Glomerular visceral epithelial cell (primary cell): ENCODE data around the gene ACOXL.

Experiments used
- DNase-seq: peaks from one replicate; pipeline ENCODE4 v3.0.0-alpha.2; 2016; ENCODE audit errors: extremely low spot score

Gene ACOXL

GRCh38 chr2:110875384-110875725 lies 143.0 kb downstream of the ACOXL start:
- no peak for DNase-seq

DNA sequence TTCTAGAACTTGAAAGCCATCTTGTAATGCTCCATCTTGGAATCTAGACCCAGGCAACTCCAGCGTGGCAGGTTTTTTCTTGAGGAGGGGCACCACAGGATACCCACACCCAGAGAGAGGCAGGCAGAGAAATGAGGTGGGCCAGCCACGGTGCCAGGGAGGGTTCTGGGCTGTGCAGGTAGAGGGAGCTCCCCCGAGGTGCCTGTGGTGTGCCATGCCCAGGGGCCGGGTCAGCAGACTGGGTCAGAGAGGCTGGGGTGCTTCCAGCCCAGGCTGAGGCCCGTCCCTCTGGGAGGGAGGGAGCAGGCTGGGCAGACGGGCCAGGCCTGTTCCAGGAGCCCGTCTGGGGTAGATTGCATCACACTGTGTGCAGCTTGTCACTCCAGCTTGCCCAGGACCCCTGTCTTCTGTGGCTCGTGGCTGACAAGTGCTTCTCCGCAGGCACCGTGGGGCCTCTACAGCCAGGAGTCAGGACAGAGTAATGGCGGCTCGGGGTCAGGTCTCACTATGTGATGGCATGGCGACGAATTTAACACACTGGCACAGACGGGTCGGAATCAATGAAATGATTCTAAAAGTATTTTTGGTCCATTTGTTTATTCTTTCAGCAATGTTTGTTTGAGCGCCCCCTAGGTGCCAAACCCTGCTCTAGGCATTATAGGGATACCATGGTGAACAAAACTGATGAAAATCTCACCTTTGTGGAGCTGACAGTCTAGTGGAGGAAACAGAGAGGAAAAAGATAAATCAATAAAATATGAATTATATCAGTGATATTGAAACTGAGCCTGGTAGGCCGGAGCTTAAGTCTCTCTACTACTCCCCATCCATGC lies 144.0 kb downstream of the ACOXL start:
- no peak for DNase-seq

DNA sequence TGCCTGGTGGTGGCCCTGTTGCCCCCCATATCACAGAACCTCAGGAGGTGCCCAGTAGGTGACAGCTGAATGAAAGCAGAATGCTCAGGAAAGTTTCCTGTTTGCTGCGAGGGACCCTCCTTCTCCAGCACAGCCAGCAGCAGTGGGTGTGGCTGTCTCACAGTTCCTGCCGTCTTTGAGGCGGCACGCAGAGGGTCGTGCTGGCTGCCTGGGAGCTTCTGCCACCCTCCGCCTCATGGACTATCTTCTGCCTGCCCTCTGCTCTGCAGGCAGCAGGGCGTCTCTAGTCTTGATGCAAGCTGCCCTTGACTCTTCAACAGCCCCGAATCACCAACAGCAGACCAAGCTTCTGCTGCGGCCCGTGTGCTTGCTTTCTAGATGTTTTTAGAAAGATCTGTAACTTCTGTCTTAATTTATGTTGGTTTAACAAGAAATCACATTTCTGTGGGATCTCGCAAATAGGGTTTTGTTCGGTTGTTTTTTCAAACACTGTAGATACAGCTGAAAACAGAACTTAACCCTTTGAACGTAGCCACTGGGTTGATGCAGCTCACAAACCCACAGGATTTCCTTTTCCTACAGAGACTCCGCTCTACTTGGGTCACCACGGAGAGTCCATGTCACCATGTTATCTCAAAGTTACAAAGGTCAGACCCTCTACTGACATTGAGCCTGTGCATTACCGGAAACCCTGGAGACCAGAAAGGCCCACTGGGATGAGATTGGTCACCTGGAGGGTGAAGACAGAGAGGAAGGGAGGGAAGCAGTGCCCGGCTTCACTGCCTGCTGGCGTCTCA lies 144.9 kb downstream of the ACOXL start:
- no peak for DNase-seq

DNA sequence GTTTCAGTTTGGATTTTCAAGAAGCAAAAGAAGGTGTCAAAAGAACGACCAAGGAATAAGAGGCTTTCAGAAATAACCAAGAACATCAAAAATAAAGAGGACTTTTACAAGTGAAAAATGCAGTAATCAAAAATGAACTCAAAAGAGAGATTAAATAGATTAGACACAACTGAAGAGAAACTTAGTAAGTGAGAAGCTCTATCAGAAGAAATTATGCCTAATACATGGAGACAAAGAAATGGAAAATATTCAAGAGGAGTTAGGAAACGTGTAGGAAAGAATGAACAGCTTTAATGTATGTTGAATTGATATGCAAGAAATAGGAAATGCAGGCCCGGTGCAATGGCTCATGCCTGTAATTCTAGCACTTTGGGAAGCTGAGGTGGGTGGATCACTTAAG lies 145.8 kb downstream of the ACOXL start:
- no peak for DNase-seq

DNA sequence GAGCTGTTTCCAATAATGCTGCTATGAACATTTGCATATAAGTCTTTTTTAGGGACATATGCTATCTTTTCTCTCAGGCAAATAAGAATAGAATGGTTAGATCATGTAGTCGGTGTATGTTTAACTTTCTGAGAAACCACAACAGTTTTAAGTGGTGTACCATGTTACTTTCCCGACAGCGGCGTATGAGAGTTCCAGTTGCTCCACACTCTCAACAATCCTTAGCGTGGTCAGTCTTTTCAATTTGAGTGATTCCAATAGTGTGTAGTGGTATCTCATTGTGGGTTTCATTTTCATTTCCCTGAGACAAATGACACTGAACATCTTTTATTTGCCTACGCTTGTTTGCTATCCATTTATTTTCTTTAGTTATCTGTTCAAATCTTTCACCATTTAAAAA lies 149.5 kb downstream of the ACOXL start:
- DNase-seq = no peak

- DNase-seq = no peak
Measured at GRCh38 chr2:110883406-110883805, 151.0 kb downstream of the ACOXL start.

DNA sequence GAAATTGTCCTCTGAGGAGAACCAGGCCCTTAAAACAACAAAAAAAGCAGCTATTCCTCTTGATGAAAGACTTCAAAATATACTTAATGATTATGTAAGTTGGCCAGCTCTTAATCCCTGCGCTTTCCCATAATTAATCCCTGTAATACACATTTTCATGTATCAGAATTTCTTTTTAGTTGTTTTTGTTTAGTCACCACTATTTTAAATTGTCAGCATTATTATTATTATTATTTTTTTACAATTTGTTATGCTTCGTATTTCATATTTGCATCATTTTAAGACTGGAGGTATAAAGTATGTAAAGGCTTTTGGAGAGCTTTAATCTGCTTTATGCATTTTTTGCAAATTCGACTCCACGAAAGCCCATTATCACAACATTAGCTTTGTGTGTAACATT lies 152.9 kb downstream of the ACOXL start:
- DNase-seq = no peak

GRCh38 chr2:110886826-110887573 lies 154.6 kb downstream of the ACOXL start:
- no peak for DNase-seq

- no peak for DNase-seq
Measured at GRCh38 chr2:110888411-110888810, 156.0 kb downstream of the ACOXL start.

DNA sequence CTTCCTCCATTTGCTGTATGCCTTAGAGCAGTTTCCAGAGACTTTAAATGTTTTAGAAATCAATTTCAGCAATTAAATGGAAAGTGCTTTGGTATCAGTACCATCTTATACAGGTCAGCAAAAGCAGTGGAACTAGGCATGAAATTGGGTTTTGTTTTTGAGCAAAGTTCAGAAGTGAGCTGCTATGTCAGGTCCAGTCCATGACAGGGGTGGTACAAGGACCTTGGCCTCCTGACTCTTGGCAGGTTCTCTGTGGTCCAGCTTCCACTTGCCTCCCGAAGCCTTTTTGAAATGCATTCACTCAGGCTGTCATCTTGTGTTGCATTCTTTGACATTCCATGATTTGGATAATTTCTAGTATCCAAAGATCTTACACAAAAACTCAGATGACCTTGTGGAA lies 159.3 kb downstream of the ACOXL start:
- DNase-seq = no peak

- no peak for DNase-seq
Measured at GRCh38 chr2:110896226-110896625, 163.9 kb downstream of the ACOXL start.

DNA sequence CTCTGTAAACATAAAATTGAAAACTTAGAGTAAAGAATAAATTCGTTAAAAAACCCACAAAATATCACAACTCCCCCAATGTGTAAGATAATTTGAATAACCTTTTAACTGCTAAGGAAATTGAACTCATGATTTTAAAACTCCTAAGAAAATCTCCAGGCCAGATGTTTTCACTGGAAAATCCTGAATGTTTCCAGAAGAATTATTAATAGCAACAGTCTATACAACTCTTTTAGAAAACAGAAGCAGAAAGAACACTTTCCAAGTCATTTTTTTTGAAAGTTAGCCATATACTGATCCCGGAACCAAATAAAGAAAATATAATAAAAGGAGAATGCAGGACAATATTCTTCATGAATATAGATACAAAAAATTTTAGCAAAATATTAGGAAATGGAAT lies 165.6 kb downstream of the ACOXL start:
- DNase-seq = no peak

GRCh38 chr2:110900191-110900590 lies 167.8 kb downstream of the ACOXL start:
- no peak for DNase-seq

DNA sequence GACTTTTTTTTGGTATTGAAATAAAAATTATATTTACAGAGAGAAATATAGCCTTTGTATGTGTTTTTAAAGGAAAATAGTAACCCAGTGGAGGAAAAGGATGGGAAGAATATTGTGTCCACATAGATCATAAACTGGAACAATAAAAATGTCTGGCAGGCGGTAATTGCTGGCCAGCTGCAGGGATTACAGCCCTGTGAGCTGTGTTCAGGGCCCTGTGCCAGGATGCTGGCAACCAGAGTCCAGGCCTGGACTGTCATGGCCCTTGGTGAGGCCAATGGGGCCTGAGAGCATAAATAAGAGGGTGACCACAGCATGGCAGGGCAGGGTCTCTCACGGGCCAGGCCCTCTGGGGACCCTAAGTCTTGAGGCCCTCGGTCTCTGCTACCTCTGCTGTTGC lies 171.2 kb downstream of the ACOXL start:
- DNase-seq = no peak

GRCh38 chr2:110904116-110904778 lies 171.9 kb downstream of the ACOXL start:
- DNase-seq = no peak

DNA sequence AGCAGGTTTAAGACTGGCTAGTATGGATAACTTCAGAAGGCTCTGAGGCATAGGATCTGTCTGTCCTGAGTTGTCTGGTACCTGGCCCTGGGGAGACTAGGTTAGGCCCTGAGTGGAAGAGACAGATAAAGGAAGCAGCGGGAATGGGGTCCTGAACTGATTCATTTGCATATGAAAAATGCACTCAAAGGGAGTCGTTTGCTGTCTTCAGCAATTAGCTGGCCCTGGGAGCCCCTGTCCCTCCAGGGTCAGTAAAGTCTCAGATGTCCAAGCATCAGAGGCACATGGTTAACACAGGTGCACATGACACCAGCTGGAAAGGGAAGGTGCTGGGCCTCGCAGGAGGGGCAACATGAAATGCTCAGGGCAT lies 172.4 kb downstream of the ACOXL start:
- DNase-seq = no peak

DNA sequence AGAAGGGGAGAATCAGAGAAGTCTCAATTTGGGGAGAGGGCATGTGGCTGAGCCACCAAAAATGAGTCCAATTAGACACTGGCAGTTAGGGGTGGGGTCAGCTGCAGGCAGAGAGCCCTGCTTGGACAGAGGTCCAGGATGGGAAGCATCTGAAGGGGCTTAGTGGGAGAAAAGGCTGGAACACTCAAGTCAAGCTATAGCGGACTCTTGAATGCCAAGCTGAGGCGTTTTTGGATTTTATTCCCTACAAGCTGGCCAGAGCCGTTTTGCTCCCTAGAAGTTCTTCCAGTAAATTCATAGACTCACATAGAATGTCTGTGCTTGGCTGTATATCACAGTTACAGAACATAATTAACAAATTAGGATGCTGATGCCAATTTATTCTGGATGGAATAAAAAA lies 172.8 kb downstream of the ACOXL start:
- DNase-seq = no peak

DNA sequence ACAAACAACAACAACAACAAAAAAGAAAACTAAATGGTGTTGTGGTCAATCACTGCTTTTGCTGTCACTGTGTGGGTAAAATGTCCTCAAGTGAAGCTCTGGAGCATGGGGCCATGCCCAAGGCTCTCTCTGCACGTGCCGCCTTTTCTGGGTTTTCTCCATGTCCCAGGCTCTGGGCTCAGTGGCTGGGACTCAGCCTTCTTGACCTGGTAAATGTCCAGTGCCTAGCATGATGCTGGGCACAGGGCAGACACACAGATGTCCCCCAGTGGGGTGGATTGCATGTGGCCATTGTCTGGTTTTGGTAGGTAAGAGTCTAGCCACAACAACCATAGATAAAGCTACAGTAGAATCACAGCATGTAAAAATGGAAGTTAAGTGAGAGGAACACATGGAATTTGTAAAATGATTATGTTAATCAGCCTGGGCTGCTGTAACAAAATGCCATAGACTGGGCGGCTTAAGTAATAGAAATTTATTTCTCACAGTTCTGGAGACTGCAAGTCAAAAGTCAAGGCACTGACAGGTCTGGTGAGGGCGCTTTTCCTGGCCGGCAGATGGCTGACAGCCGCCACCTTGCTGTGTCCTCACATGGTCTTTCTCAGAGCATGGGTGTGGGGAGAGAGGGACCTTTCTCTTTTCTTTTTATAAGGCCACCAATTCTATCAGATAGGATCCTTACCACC lies 174.4 kb downstream of the ACOXL start:
- DNase-seq = no peak

DNA sequence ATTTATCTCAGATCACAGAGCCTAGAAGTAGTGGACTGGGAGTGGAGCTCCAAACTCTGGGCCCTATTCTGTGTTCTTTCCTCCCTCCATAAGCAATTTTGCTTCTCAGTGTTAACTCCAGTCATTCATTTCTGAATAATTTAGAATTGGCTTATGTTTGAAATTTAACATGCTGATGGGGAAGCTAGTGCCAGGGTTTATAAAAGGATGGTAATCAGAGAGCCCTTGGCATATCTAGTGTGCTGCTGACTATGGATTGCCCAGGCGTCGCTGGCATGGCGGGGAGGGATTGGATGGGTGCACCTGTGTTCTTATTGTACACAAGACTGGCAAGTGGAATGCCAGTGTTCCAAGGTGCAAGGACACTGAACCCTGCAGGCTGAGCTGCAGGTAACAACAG lies 177.1 kb downstream of the ACOXL start:
- no peak for DNase-seq

DNA sequence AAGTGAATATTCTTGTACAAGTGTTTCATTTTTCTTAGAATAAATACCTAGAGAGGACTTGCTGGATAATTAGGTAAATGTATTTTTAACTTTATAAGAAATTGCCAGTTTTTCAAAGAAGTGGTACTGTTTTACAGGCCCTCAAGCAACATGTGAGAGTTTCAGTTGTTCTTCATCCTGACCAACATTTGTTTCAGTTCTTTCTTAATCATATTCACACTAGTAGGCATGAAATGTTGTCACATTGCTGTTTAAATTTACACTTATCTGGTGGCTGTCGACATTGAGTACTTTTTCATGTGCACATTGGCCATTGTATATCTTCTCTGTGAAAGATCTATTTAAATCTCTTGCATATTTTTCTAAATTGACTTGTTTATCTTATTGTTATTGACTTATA lies 178.1 kb downstream of the ACOXL start:
- DNase-seq = no peak

DNA sequence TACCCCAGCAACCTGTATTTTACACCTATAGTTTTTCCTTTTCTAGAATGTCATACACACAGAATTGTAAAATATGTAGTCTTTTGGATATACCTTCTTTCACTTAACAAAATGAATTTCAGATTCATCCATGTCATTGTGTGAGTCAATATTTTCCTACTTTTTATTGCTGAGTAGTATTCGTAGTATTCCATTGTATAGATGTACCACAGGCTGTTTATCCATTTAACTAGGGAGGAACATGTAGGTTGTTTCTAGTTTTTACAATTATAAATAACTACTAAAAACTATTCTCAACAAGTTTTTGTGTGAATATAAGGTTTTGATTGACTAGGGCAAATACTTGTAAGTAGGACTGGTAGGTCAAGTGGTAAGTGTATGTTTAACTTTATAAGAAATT lies 187.4 kb downstream of the ACOXL start:
- DNase-seq = no peak

- no peak for DNase-seq
Measured at GRCh38 chr2:110925479-110925878, 193.1 kb downstream of the ACOXL start.
